Breast epithelium (tissue), 3 donors: ENCODE measurements around the gene SERINC2.

Source experiments
- CTCF ChIP-seq, 3 donors: fragments of 450-650 bp; IDR thresholded peaks; one replicate each; pipeline ENCODE4 v1.5.1; 2016 to 2017; ENCODE audit warnings: antibody characterized with exemption in 3 of 3, mild to moderate bottlenecking in 3 of 3, moderate library complexity in 3 of 3
- POLR2A ChIP-seq: fragments of 450-650 bp; IDR thresholded peaks from one replicate; pipeline ENCODE4 v1.6.1; 2016; ENCODE audit warnings: antibody characterized with exemption, mild to moderate bottlenecking, moderate library complexity
- POLR2AphosphoS5 ChIP-seq, 3 donors: sonication (generic); formaldehyde crosslinking; IDR thresholded peaks; one replicate each; pipeline ENCODE4 v1.6.1; 2017; ENCODE audit warnings: antibody characterized with exemption in 3 of 3

GRCh38 chr1:31415658-31416057 lies 2.6 kb downstream of the SERINC2 start:
- TF ChIP-seq POLR2A (no peak), CTCF (IDR thresholded peaks at IDR 0.05) (no peak), POLR2AphosphoS5 (IDR thresholded peaks at IDR 0.05) (no peak)
